H9 (cell line): ENCODE results near the gene TMEM184A. TPM values are rescaled to one million over a fixed set of nuclear protein-coding genes. Genes with fewer than 3 reads are reported as not detected.

Source experiments
- DNase-seq: peaks from one replicate; pipeline ENCODE4 v3.0.0-alpha.2; 2017
- H2AFZ ChIP-seq: one replicate; pipeline ENCODE4 v1.6.1; 2013; ENCODE audit warnings: mild to moderate bottlenecking, low read length, control low read depth, moderate library complexity
- H2AK5ac ChIP-seq: 2 replicates; pipeline ENCODE4 v1.6.1; 2013; ENCODE audit warnings: low read length, control low read depth, mixed read lengths; ENCODE audit not compliant: insufficient read length
- H2BK120ac ChIP-seq: one replicate; pipeline ENCODE4 v1.6.1; 2013; ENCODE audit warnings: low read depth, mild to moderate bottlenecking, low read length, control low read depth, inconsistent platforms; ENCODE audit not compliant: poor library complexity, severe bottlenecking
- H2BK12ac ChIP-seq: 2 replicates; pipeline ENCODE4 v1.6.1; 2013; ENCODE audit warnings: low read length, control low read depth, mixed read lengths, low read depth; ENCODE audit not compliant: insufficient read length
- H2BK15ac ChIP-seq: 2 replicates; pipeline ENCODE4 v1.6.1; 2013; ENCODE audit warnings: low read depth, low read length, control low read depth
- H2BK20ac ChIP-seq: one replicate; pipeline ENCODE4 v1.6.1; 2013; ENCODE audit warnings: low read depth, mild to moderate bottlenecking, low read length, control low read depth, inconsistent platforms; ENCODE audit not compliant: poor library complexity, severe bottlenecking
- H2BK5ac ChIP-seq: 2 replicates; pipeline ENCODE4 v1.6.1; 2013; ENCODE audit warnings: low read length, control low read depth, mixed read lengths; ENCODE audit not compliant: insufficient read length
- H3K14ac ChIP-seq: 2 replicates; pipeline ENCODE4 v1.6.1; 2013; ENCODE audit warnings: low read length, control low read depth; ENCODE audit not compliant: insufficient read depth
- H3K18ac ChIP-seq: 2 replicates; pipeline ENCODE4 v1.6.1; 2013; ENCODE audit warnings: low read depth, mild to moderate bottlenecking, mixed read lengths, low read length, control low read depth; ENCODE audit not compliant: insufficient read length
- H3K23ac ChIP-seq: 2 replicates; pipeline ENCODE4 v1.6.1; 2013; ENCODE audit warnings: low read length, control low read depth, mixed read lengths, low read depth; ENCODE audit not compliant: insufficient read length
- H3K23me2 ChIP-seq: 2 replicates; pipeline ENCODE4 v1.6.1; 2013; ENCODE audit warnings: low read depth, mild to moderate bottlenecking, mixed read lengths, low read length, control low read depth; ENCODE audit not compliant: insufficient read length, poor library complexity, severe bottlenecking
- H3K27ac ChIP-seq: 2 replicates; pipeline ENCODE4 v1.5.1; 2013; ENCODE audit warnings: low read length, control low read depth, mixed read lengths, low read depth; ENCODE audit not compliant: insufficient read length
- H3K27me3 ChIP-seq: 2 replicates; pipeline ENCODE4 v1.6.1; 2013; ENCODE audit warnings: low read length, control low read depth, inconsistent platforms; ENCODE audit not compliant: insufficient read depth
- H3K4ac ChIP-seq: 2 replicates; pipeline ENCODE4 v1.6.1; 2013; ENCODE audit warnings: low read depth, mild to moderate bottlenecking, control low read depth, inconsistent platforms, low read length, moderate library complexity
- H3K4me1 ChIP-seq: 2 replicates; pipeline ENCODE4 v1.6.1; 2013; ENCODE audit warnings: low read length, control low read depth, inconsistent platforms; ENCODE audit not compliant: insufficient read depth
- H3K4me2 ChIP-seq: 2 replicates; pipeline ENCODE4 v1.6.1; 2013; ENCODE audit warnings: low read length, control low read depth, mixed read lengths; ENCODE audit not compliant: insufficient read length, insufficient read depth
- H3K56ac ChIP-seq: 2 replicates; pipeline ENCODE4 v1.6.1; 2013; ENCODE audit warnings: low read depth, mild to moderate bottlenecking, mixed read lengths, low read length, control low read depth; ENCODE audit not compliant: insufficient read length
- H3K79me1 ChIP-seq: 2 replicates; pipeline ENCODE4 v1.6.1; 2013; ENCODE audit warnings: low read depth, mild to moderate bottlenecking, moderate library complexity, low read length, control low read depth, inconsistent platforms; ENCODE audit not compliant: insufficient read depth, poor library complexity, severe bottlenecking
- H3K79me2 ChIP-seq: 2 replicates; pipeline ENCODE4 v1.6.1; 2013; ENCODE audit warnings: low read length, control low read depth, inconsistent platforms; ENCODE audit not compliant: insufficient read depth
- H3K9ac ChIP-seq: 2 replicates; pipeline ENCODE4 v1.6.1; 2013; ENCODE audit warnings: low read length, control low read depth, mixed read lengths; ENCODE audit not compliant: insufficient read length; ENCODE audit errors: extremely low read depth
- H3K9me3 ChIP-seq: one replicate; pipeline ENCODE4 v1.6.1; 2013; ENCODE audit warnings: low read depth, low read length, inconsistent platforms; ENCODE audit not compliant: control insufficient read depth
- H3T11ph ChIP-seq: one replicate; pipeline ENCODE4 v1.6.1; 2013; ENCODE audit warnings: mild to moderate bottlenecking, low read length, control low read depth, inconsistent platforms
- H4K20me1 ChIP-seq: one replicate; pipeline ENCODE4 v1.6.1; 2013; ENCODE audit not compliant: control insufficient read depth, insufficient read length, insufficient read depth
- H4K5ac ChIP-seq: 2 replicates; pipeline ENCODE4 v1.6.1; 2013; ENCODE audit warnings: low read depth, mild to moderate bottlenecking, mixed read lengths, low read length, control low read depth; ENCODE audit not compliant: insufficient read length
- H4K8ac ChIP-seq: replicated peaks from 2 replicates; pipeline ENCODE4 v1.6.1; 2013; ENCODE audit warnings: low read length, control low read depth, mixed read lengths, low read depth; ENCODE audit not compliant: insufficient read length
- H4K91ac ChIP-seq: 2 replicates; pipeline ENCODE4 v1.6.1; 2013; ENCODE audit warnings: low read depth, mild to moderate bottlenecking, moderate library complexity, mixed read lengths, low read length, control low read depth; ENCODE audit not compliant: insufficient read length
- H3K27ac Mint-ChIP-seq, 3 experiments: 2 replicates in 2 of 3; 3 replicates in 1 of 3; pipeline ENCODE4 v1.8.0; 2020 to 2021; ENCODE audit warnings: mixed read lengths in 3 of 3, mild to moderate bottlenecking in 1 of 3, moderate library complexity in 1 of 3
- H3K27me3 Mint-ChIP-seq: 2 replicates; pipeline ENCODE4 v1.8.0; 2021; ENCODE audit warnings: low read depth, mild to moderate bottlenecking, moderate library complexity, mixed read lengths
- H3K36me3 Mint-ChIP-seq, 3 experiments: 2 replicates in 2 of 3; 3 replicates in 1 of 3; pipeline ENCODE4 v1.8.0; 2020 to 2021; ENCODE audit warnings: low read depth in 3 of 3, mixed read lengths in 3 of 3; ENCODE audit not compliant: insufficient read depth in 1 of 3
- H3K4me1 Mint-ChIP-seq, 2 experiments: 2 replicates each; pipeline ENCODE4 v1.8.0; 2020; ENCODE audit warnings: mixed read lengths in 2 of 2
- H3K4me3 Mint-ChIP-seq, 2 experiments: 2 replicates in 1 of 2; 3 replicates in 1 of 2; pipeline ENCODE4 v1.8.0; 2020 to 2021; ENCODE audit warnings: mild to moderate bottlenecking in 2 of 2, mixed read lengths in 2 of 2, moderate library complexity in 1 of 2
- H3K9me3 Mint-ChIP-seq, 2 experiments: 2 replicates in 1 of 2; 3 replicates in 1 of 2; pipeline ENCODE4 v1.8.0; 2020; ENCODE audit warnings: mild to moderate bottlenecking in 2 of 2, mixed read lengths in 2 of 2, moderate library complexity in 1 of 2
- WGBS: extraction: QIAGEN DNeasy Blood & Tissue Kit; methylation state at CpG from one replicate; pipeline ENCODE4 v1.1.7; 2013; ENCODE audit warnings: missing lambda C conversion rate, low lambda C conversion rate, mixed read lengths; ENCODE audit not compliant: insufficient read length; ENCODE audit errors: extremely low coverage; 5-methylcytosine and 5-hydroxymethylcytosine counted together
- total RNA-seq: library from RNA; stranded (reverse); gene quantifications from 2 replicates; pipeline ENCODE4 v1.2.1, GENCODE V29; 2021
- TF ChIP-seq, protein P1 (sequence below): fragments of 200-600 bp; sonication (generic); conservative IDR thresholded peaks from 3 replicates; pipeline ENCODE4 v1.8.0; 2021; ENCODE audit warnings: antibody characterized with exemption, mild to moderate bottlenecking

Gene TMEM184A
- total RNA-seq, 1 experiment from 2014 or later: 1.3 TPM

DNA sequence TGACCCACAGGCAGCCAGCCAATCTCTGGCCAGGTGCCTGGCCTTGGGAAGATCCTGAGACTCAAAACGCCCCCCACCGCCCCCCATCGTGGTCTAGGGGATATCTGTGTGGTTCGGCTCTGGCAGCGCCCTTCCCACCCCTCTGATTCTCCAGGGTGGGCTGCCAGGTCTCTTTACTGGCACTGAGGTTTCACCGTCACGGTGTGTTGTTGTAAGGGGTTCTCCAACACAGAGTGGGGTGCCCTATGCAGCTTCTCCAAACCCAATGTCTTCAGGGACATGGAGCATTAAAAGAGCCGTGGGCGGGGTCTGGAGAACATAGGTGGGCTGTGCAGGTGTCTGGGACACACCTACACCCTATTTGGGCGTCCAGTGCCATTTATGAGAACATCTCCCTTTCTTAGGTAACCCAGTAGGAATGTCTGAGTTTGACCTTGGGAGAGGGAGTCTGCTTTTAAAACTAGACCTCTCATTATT, 24.0 kb downstream of the TMEM184A start:
- Histone ChIP-seq H3K4me1 (peaks cover 3% of the 10 kb centered on the region; the same call in 1 of the 2 replicates), H2BK20ac (no peak overlapping the region), H4K91ac (no peak overlapping the region), H3K18ac (no peak overlapping the region), H3K79me2 (peaks cover 7% of the 10 kb centered on the region; the same call in 1 of the 2 replicates), H4K20me1 (no peaks in the 10 kb centered on the region), H4K5ac (no peak overlapping the region), H2BK5ac (no peak overlapping the region), H3K4me2 (peak overlapping the region; percentile 54), H2BK120ac (no peak overlapping the region), H3K9ac (no peak overlapping the region), H3K4ac (no peak overlapping the region), H2BK15ac (no peak overlapping the region), H2AFZ (no peak overlapping the region), H3K9me3 (no peaks in the 10 kb centered on the region), H3K23me2 (peaks cover 4% of the 10 kb centered on the region), H3K23ac (no peak overlapping the region), H4K8ac (no peak overlapping the region), H3K79me1 (no peaks in the 10 kb centered on the region), H3K14ac (no peak overlapping the region), H2BK12ac (no peak overlapping the region), H3T11ph (no peak overlapping the region), H3K27me3 (no peaks in the 10 kb centered on the region), H3K27ac (no peak overlapping the region), H2AK5ac (no peak overlapping the region), H3K56ac (no peak overlapping the region)
- TF ChIP-seq, protein P1, sequence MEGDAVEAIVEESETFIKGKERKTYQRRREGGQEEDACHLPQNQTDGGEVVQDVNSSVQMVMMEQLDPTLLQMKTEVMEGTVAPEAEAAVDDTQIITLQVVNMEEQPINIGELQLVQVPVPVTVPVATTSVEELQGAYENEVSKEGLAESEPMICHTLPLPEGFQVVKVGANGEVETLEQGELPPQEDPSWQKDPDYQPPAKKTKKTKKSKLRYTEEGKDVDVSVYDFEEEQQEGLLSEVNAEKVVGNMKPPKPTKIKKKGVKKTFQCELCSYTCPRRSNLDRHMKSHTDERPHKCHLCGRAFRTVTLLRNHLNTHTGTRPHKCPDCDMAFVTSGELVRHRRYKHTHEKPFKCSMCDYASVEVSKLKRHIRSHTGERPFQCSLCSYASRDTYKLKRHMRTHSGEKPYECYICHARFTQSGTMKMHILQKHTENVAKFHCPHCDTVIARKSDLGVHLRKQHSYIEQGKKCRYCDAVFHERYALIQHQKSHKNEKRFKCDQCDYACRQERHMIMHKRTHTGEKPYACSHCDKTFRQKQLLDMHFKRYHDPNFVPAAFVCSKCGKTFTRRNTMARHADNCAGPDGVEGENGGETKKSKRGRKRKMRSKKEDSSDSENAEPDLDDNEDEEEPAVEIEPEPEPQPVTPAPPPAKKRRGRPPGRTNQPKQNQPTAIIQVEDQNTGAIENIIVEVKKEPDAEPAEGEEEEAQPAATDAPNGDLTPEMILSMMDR: no peak
- H3K36me3 Mint-ChIP-seq: no peaks in the 10 kb centered on the region
- H3K9me3 Mint-ChIP-seq: no peaks in the 10 kb centered on the region
- H3K4me3 Mint-ChIP-seq: peak overlapping the region; percentile 76 to 87
- no peaks in the 10 kb centered on the region for H3K27me3 Mint-ChIP-seq
- no CpG with 5 or more reads among the region's 10 CpGs for WGBS
- H3K27ac Mint-ChIP-seq: peak overlapping the region in 1 of 3 experiments; percentile 55; a peak in 1 of 7 replicates
- H3K4me1 Mint-ChIP-seq: peaks cover 27 to 28% of the 10 kb centered on the region in 2 experiments
- DNase-seq: no peak
